HTERT RPE-1 (cell line): ENCODE measurements around the gene PFDN4.

Experiments used
- in situ Hi-C: fragments of 300-500 bp; cut with MboI; formaldehyde crosslinking; loops from 4 replicates; pipeline ENCODE4 v1.14.3; 2020; ENCODE audit warnings: low sequenced_read_pairs

PFDN4 gene

GRCh38 chr20:54207743-54208547, at the start of gene PFDN4:
PFDN4 (plus strand) TSS chr20:54208087; CDS start chr20:54208101, 14 bp downstream.
- in situ Hi-C loops: loop anchor here (25.0 kb wide), 1 partner anchor 429 kb away; no protein-coding TSS in a partner anchor

- in situ Hi-C loops: no loop called here
These were observed 49.7 kb upstream of the PFDN4 start for GRCh38 chr20:54158226-54158625.

- in situ Hi-C loops: no loop called here
These were observed 49.0 kb upstream of the PFDN4 start for GRCh38 chr20:54158856-54159418.

GRCh38 chr20:54160065-54161007, 47.6 kb upstream of the PFDN4 start:
- in situ Hi-C loops: no loop called here

- in situ Hi-C loops: no loop called here
These were observed 46.7 kb upstream of the PFDN4 start for GRCh38 chr20:54161008-54161820.

GRCh38 chr20:54161821-54162149, 46.1 kb upstream of the PFDN4 start:
- in situ Hi-C loops: no loop called here

- in situ Hi-C loops: no loop called here
These were observed 45.4 kb upstream of the PFDN4 start for GRCh38 chr20:54162378-54163009.

GRCh38 chr20:54163402-54163801, 44.5 kb upstream of the PFDN4 start:
- in situ Hi-C loops: no loop called here

GRCh38 chr20:54165014-54165413, 42.9 kb upstream of the PFDN4 start:
- in situ Hi-C loops: no loop called here

- in situ Hi-C loops: no loop called here
These were observed 42.1 kb upstream of the PFDN4 start for GRCh38 chr20:54165803-54166202.

- in situ Hi-C loops: no loop called here
These were observed 40.8 kb upstream of the PFDN4 start for GRCh38 chr20:54166987-54167662.

GRCh38 chr20:54167909-54168872, 39.7 kb upstream of the PFDN4 start:
- in situ Hi-C loops: no loop called here

GRCh38 chr20:54168961-54169862, 38.7 kb upstream of the PFDN4 start:
- in situ Hi-C loops: no loop called here

- in situ Hi-C loops: no loop called here
These were observed 37.8 kb upstream of the PFDN4 start for GRCh38 chr20:54170026-54170471.

- in situ Hi-C loops: no loop called here
These were observed 36.9 kb upstream of the PFDN4 start for GRCh38 chr20:54170963-54171362.

GRCh38 chr20:54172532-54172855, 35.4 kb upstream of the PFDN4 start:
- in situ Hi-C loops: no loop called here

GRCh38 chr20:54172856-54173652, 34.8 kb upstream of the PFDN4 start:
- in situ Hi-C loops: no loop called here
